OCI-LY1 (cell line): Measurements from ENCODE around the gene SLC37A1.

Experiments used
- H2AFZ ChIP-seq: fragments of 200-600 bp; sonication (generic), shearing (Covaris generic); 2 replicates; pipeline ENCODE4 v1.6.0; 2014; ENCODE audit warnings: antibody characterized with exemption, mild to moderate bottlenecking, low read length
- H3F3A ChIP-seq: fragments of 200-600 bp; sonication (generic), shearing (Covaris generic); 2 replicates; pipeline ENCODE4 v1.6.0; 2014; ENCODE audit warnings: mild to moderate bottlenecking, antibody characterized with exemption, low read length, moderate library complexity; ENCODE audit not compliant: insufficient read depth
- H3K27ac ChIP-seq: fragments of 200-600 bp; sonication (generic); 2 replicates; pipeline ENCODE4 v1.5.1; 2014; ENCODE audit warnings: low read length, mixed run types, mild to moderate bottlenecking, low read depth; ENCODE audit not compliant: poor library complexity, severe bottlenecking
- H3K27me3 ChIP-seq: fragments of 200-600 bp; sonication (generic); 2 replicates; pipeline ENCODE4 v1.6.0; 2014; ENCODE audit warnings: antibody characterized with exemption, mild to moderate bottlenecking, low read length, moderate library complexity; ENCODE audit not compliant: insufficient read depth
- H3K36me3 ChIP-seq: fragments of 200-600 bp; sonication (generic); 2 replicates; pipeline ENCODE4 v1.6.1; 2014; ENCODE audit warnings: mild to moderate bottlenecking, antibody characterized with exemption, low read length, moderate library complexity, mixed read lengths; ENCODE audit not compliant: insufficient read depth
- H3K4me1 ChIP-seq: fragments of 200-600 bp; sonication (generic); 2 replicates; pipeline ENCODE4 v1.5.1; 2014; ENCODE audit warnings: mild to moderate bottlenecking, low read length, moderate library complexity; ENCODE audit not compliant: insufficient read depth, severe bottlenecking
- H3K4me2 ChIP-seq: fragments of 200-600 bp; sonication (generic), shearing (Covaris generic); 2 replicates; pipeline ENCODE4 v1.6.1; 2014; ENCODE audit warnings: low read length
- H3K4me3 ChIP-seq: fragments of 200-600 bp; sonication (generic); 2 replicates; pipeline ENCODE4 v1.5.1; 2014; ENCODE audit warnings: low read length, low read depth, mild to moderate bottlenecking, mixed read lengths; ENCODE audit not compliant: poor library complexity, severe bottlenecking
- H3K79me2 ChIP-seq: fragments of 200-600 bp; shearing (Covaris generic); 2 replicates; pipeline ENCODE4 v1.6.1; 2016; ENCODE audit warnings: mixed run types, low read length, mixed read lengths; ENCODE audit not compliant: insufficient read depth
- H3K9ac ChIP-seq: fragments of 200-600 bp; sonication (generic), shearing (Covaris generic); 2 replicates; pipeline ENCODE4 v1.6.1; 2014; ENCODE audit warnings: mild to moderate bottlenecking, low read length, mixed read lengths
- H3K9me2 ChIP-seq: fragments of 200-600 bp; sonication (generic), shearing (Covaris generic); 2 replicates; pipeline ENCODE4 v1.6.1; 2014; ENCODE audit warnings: low read depth, mild to moderate bottlenecking, low read length, mixed read lengths
- H3K9me3 ChIP-seq: fragments of 200-600 bp; shearing (Covaris generic); 2 replicates; pipeline ENCODE4 v1.6.1; 2014; ENCODE audit warnings: low read length, mixed read lengths
- H4K20me1 ChIP-seq: fragments of 200-600 bp; sonication (generic), shearing (Covaris generic); 2 replicates; pipeline ENCODE4 v1.6.0; 2016; ENCODE audit warnings: mild to moderate bottlenecking, low read length; ENCODE audit not compliant: insufficient read depth
- EZH2 ChIP-seq: fragments of 200-600 bp; sonication (generic), shearing (Covaris generic); IDR thresholded peaks from 2 replicates; pipeline ENCODE4 v1.8.0; 2017; ENCODE audit warnings: borderline replicate concordance, mixed run types, mild to moderate bottlenecking, antibody characterized with exemption, low read length, moderate library complexity, mixed read lengths
- TF ChIP-seq, protein P1 (sequence below): fragments of 200-600 bp; sonication (generic), shearing (Covaris generic); IDR thresholded peaks from 2 replicates; pipeline ENCODE4 v1.5.1; 2017; ENCODE audit warnings: mild to moderate bottlenecking, antibody characterized with exemption, low read length, moderate library complexity, mixed read lengths

The SLC37A1 gene

DNA sequence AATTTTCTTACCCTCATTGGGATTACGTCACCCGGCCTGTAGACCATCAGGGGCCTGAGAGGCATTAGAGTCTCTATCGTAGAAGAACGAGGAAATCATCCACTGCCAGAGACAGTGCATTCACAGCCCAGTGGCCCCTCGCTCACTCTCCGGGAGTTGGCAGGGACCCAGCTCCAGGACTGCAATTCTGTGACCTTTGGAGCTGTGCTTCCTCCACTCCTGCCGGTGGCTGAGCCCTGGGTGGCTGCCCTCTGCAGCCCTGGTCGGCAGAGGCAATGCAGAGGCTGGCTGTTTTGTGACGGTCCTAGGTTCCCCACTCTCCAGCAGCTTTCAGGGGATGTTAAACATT, 12.7 kb downstream of the SLC37A1 start:
- peak overlapping the region; percentile 66; the same call in 1 of the 2 replicates for H3K9ac ChIP-seq
- 0 out of 2 replicates have a peak, but pooled peaks cover 7% of the 10 kb centered on the region for H3F3A ChIP-seq
- no peaks in the 10 kb centered on the region for H3K27me3 ChIP-seq
- H3K4me3 ChIP-seq = peak overlapping the region; percentile 47
- H3K4me1 ChIP-seq = peaks cover 83% of the 10 kb centered on the region
- no peak for TF ChIP-seq EZH2
- TF ChIP-seq, protein P1, sequence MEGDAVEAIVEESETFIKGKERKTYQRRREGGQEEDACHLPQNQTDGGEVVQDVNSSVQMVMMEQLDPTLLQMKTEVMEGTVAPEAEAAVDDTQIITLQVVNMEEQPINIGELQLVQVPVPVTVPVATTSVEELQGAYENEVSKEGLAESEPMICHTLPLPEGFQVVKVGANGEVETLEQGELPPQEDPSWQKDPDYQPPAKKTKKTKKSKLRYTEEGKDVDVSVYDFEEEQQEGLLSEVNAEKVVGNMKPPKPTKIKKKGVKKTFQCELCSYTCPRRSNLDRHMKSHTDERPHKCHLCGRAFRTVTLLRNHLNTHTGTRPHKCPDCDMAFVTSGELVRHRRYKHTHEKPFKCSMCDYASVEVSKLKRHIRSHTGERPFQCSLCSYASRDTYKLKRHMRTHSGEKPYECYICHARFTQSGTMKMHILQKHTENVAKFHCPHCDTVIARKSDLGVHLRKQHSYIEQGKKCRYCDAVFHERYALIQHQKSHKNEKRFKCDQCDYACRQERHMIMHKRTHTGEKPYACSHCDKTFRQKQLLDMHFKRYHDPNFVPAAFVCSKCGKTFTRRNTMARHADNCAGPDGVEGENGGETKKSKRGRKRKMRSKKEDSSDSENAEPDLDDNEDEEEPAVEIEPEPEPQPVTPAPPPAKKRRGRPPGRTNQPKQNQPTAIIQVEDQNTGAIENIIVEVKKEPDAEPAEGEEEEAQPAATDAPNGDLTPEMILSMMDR = no peak
- peak overlapping the region; percentile 89 for H3K4me2 ChIP-seq
- no peaks in the 10 kb centered on the region for H3K9me2 ChIP-seq
- H4K20me1 ChIP-seq = no peaks in the 10 kb centered on the region
- H3K36me3 ChIP-seq = peaks cover 14% of the 10 kb centered on the region; the same call in 1 of the 2 replicates
- H3K9me3 ChIP-seq = no peaks in the 10 kb centered on the region
- no peak overlapping the region for H2AFZ ChIP-seq
- peak overlapping the region; percentile 97 for H3K27ac ChIP-seq
- no peaks in the 10 kb centered on the region for H3K79me2 ChIP-seq

DNA sequence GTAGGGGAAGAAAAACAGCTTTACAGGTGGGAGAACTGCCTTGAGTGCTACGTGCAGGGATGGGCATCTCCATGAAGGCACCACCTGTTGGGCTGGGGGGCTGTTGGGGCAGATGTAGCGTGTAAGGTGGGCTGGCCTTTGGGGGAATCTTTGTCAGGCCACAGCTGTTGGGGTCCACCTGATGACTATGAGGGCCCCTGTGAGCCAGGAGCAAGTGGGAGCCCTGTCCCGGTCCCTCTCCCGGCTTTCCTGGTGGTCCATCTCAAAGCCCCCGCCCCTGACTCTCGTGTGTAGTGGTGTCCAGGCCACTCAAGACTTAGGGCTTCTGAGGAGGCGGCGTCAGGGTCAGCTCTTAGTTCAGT, 13.5 kb downstream of the SLC37A1 start:
- Histone ChIP-seq H2AFZ (no peak overlapping the region), H3K27me3 (no peaks in the 10 kb centered on the region), H3K4me3 (peak overlapping the region; percentile 47), H3K4me1 (peaks cover 89% of the 10 kb centered on the region), H3K9ac (peak overlapping the region; percentile 66), H4K20me1 (no peaks in the 10 kb centered on the region), H3K79me2 (no peaks in the 10 kb centered on the region), H3K36me3 (peaks cover 14% of the 10 kb centered on the region; the same call in 1 of the 2 replicates), H3K4me2 (peak overlapping the region; percentile 89), H3F3A (0 out of 2 replicates have a peak, but pooled peaks cover 7% of the 10 kb centered on the region), H3K9me2 (no peaks in the 10 kb centered on the region), H3K27ac (peak overlapping the region; percentile 97), H3K9me3 (no peaks in the 10 kb centered on the region)
- no peak for TF ChIP-seq EZH2
- TF ChIP-seq, protein P1 = no peak

DNA sequence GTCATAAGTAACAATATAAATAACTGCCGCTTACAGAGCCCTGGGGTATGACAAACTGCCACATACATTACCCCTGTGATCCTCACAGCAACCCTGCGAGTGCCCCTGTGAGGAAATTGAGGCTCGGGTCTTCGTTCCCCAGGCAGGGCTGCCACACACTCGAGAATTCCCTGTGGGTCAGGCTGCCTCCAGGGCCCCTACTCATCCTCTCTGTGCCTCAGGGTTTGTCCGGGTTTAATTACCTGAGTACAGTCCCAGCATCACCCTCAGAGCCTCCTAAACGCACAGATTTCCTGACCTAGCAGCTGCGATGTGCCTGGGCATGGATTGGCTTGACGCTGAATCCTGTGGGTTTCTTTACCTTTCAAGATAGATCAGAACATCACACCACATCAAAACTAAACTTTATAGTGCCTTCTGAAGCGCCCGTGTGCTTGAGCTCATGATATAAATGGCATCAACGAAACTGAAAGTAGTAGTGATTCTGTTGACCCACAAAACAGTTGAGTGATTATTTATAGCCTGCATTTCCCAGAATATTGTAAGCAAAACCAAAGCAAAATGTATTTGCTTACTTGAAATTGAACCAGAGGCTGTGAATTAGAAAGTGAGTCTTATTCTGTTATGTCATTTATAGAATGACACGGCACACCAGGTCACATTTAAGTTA, 14.0 kb downstream of the SLC37A1 start:
- Histone ChIP-seq H3F3A (0 out of 2 replicates have a peak, but pooled peaks cover 7% of the 10 kb centered on the region), H3K9ac (peak overlapping the region; percentile 66), H4K20me1 (no peaks in the 10 kb centered on the region), H3K79me2 (no peaks in the 10 kb centered on the region), H3K9me2 (no peaks in the 10 kb centered on the region), H3K4me2 (peak overlapping the region; percentile 89), H3K4me1 (peaks cover 94% of the 10 kb centered on the region), H3K27ac (peak overlapping the region; percentile 97), H3K27me3 (no peaks in the 10 kb centered on the region), H3K36me3 (peaks cover 8% of the 10 kb centered on the region; the same call in 1 of the 2 replicates), H3K4me3 (peak overlapping the region; percentile 47), H3K9me3 (no peaks in the 10 kb centered on the region), H2AFZ (no peak overlapping the region)
- TF ChIP-seq EZH2 = no peak
- TF ChIP-seq, protein P1 = no peak
